ENCODE results near the gene LCT. TPM values are rescaled to one million over a fixed set of nuclear protein-coding genes. Genes with fewer than 3 reads are reported as not detected.
A peak's percentile ranks its signal among the peaks of the same experiment; 100 is the strongest.

The LCT gene
- total and polyA plus RNA-seq, 2 of the 13 experiments (the other 11 are each of a cell fraction or from before 2014, with no cell fraction given) = not detected

- TF ChIP-seq FOXP4 (CRISPR knock-in tag; IDR thresholded peaks at IDR 0.05) (peak; percentile 76), SALL2 (CRISPR knock-in tag; IDR thresholded peaks at IDR 0.05) (peak; percentile 18), ZNF224 (CRISPR knock-in tag; IDR thresholded peaks at IDR 0.05) (no peak), ZBTB39 (CRISPR knock-in tag; IDR thresholded peaks at IDR 0.05) (no peak), ATF7 (IDR thresholded peaks at IDR 0.05) (no peak), ATF7 (CRISPR knock-in tag; IDR thresholded peaks at IDR 0.05) (peak; percentile 82), CCAR2 (optimal IDR thresholded peaks at IDR 0.05; ENCODE audit: low read depth, low read length) (no peak), EP300 (IDR thresholded peaks at IDR 0.05; ENCODE audit: low read depth in 2 of 2, low read length in 2 of 2) (no peak; a peak in 1 of 4 replicates), EP300 (CRISPR knock-in tag; IDR thresholded peaks at IDR 0.05; ENCODE audit: borderline replicate concordance) (no peak), AKNA (CRISPR knock-in tag; IDR thresholded peaks at IDR 0.05; ENCODE audit: borderline replicate concordance) (0 out of 2 replicates have a peak, but pooled peaks have one; percentile 63), MAX (IDR thresholded peaks at IDR 0.05) (peak; percentile 75), CERS6 (CRISPR knock-in tag; IDR thresholded peaks at IDR 0.05) (peak; percentile 81; the same call in 1 of the 2 replicates), NKX3-1 (CRISPR knock-in tag; IDR thresholded peaks at IDR 0.05) (peak; percentile 73), ZNF235 (CRISPR knock-in tag; IDR thresholded peaks at IDR 0.05; ENCODE audit: borderline replicate concordance) (0 out of 2 replicates have a peak, but pooled peaks have one; percentile 36)
Measured at GRCh38 chr2:135741395-135742324, 95.3 kb downstream of the LCT start, which contains the start of gene UBXN4 (continued).

Data from HepG2 (cell line).